ENCODE results near the gene CHRNA10. TPM values are rescaled to one million over a fixed set of nuclear protein-coding genes. Genes with fewer than 3 reads are reported as not detected.

The CHRNA10 gene
- total and polyA plus RNA-seq, 10 donors, result 0.85 to 5.0 (median 2.0) TPM

DNA sequence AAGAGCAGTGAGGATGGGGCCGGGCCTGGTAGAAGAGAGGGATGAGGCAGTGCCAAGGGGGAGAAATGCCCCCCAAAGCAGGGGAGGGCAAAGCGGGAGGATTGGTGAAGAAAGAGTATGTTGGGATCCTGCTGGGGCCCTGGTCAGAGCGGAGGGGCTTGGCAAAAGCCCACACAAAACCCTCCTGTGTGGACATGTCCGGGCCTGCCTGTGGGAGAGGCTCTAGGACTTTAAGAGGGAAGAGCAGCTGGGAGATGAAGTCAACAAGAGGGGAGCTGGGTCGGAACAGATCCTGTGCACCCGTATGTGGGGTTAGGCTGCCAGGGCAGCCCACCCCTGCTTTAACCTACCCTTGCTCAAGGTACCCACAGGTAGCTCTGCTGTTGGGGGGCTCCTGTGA, 55.2 kb downstream of the CHRNA10 start:
- peak; percentile 66 for DNase-seq
- Histone ChIP-seq H3K27ac (no peak overlapping the region), H3K4me3 (no peak overlapping the region), H3K4me1 (peaks cover 0 to 16% (median 4%) of the 10 kb centered on the region in 6 donors), H3K36me3 (no peaks in the 10 kb centered on the region), H3K9me3 (peaks cover 0 to 7% (median 5%) of the 10 kb centered on the region in 8 donors), H3K27me3 (replicated peaks in 1 of 7) (no peaks in the 10 kb centered on the region)
- intact Hi-C loops (cut with DNase I; ENCODE audit: low total_unique reads), result no loop called here
- WGBS, 5 donors, result 81 to 97% (median 86%) methylated on average over 6 of the region's 6 CpGs
- TF ChIP-seq CTCF (IDR thresholded peaks at IDR 0.05 in 8 of 11, conservative IDR thresholded peaks at IDR 0.05 in 3 of 11) (no peak), POLR2A (IDR thresholded peaks at IDR 0.05) (no peak), POLR2AphosphoS5 (IDR thresholded peaks at IDR 0.05) (no peak)

Small RNA genes lying within 50 kb of the gene (small RNA-seq; reads per million reads assigned to genes)
- gene RF00019 (0 reads per million in 4 donors), gene RNU6-1143P (0 reads per million in 4 donors)

Other genes starting within 250 kb of the CHRNA10 start
- not detected for gene ART5, start 29.4 kb downstream of the CHRNA10 start, total RNA-seq
- not detected for gene ART5, start 29.4 kb downstream of the CHRNA10 start, polyA plus RNA-seq
- not detected for gene ART1, start 26.3 kb downstream of the CHRNA10 start, total RNA-seq
- gene ART1, start 26.3 kb downstream of the CHRNA10 start, polyA plus RNA-seq, result not detected
- 100 to 1,000 TPM in 3 of 7 donors, 10 to 100 TPM in 4; 71.2 to 171 (median 99.7) TPM for gene NUP98, start 126.2 kb upstream of the CHRNA10 start, total RNA-seq
- gene NUP98, start 126.2 kb upstream of the CHRNA10 start, polyA plus RNA-seq, result 10 to 100 TPM; 12.6 to 21.4 (median 16.9) TPM
- 10 to 100 TPM; 10.7 to 22.2 (median 13.3) TPM for gene PGAP2, start 137.2 kb upstream of the CHRNA10 start, total RNA-seq
- 10 to 100 TPM; 14.9 to 19.7 (median 15.1) TPM for gene PGAP2, start 137.2 kb upstream of the CHRNA10 start, polyA plus RNA-seq
- gene RHOG, start 169.6 kb upstream of the CHRNA10 start, total RNA-seq, result 100 to 1,000 TPM; 144 to 256 (median 155) TPM
- gene RHOG, start 169.6 kb upstream of the CHRNA10 start, polyA plus RNA-seq, result 100 to 1,000 TPM; 102 to 142 (median 107) TPM
- gene STIM1, start 184.3 kb upstream of the CHRNA10 start, total RNA-seq, result 10 to 100 TPM; 55.4 to 85.2 (median 65.0) TPM
- 10 to 100 TPM; 13.0 to 22.5 (median 16.3) TPM for gene STIM1, start 184.3 kb upstream of the CHRNA10 start, polyA plus RNA-seq

Data from spleen (tissue), 11 donors.